ENCODE measurements around the gene JARID2.

JARID2 gene

DNA sequence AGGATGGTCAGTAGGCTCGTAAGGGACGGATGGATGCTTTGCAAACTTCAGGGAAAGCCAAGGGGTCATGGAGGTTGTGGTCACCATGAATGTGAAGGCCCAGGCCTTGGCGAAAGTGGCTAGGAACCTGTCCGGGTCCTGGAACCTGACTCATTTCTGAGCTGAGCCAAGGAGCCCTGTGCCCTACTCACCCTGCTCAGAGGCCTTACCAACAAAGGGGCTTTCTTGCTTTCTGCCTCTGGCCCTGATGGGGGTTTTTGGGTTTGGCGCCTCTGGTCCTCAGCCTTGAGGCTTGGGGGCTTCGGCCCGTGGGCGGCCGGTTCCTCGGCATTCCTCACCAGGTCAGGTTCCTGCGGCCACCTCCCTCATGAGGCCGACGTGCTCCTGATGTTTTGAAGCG lies 261.9 kb downstream of the JARID2 start:
- TF ChIP-seq, protein P1, sequence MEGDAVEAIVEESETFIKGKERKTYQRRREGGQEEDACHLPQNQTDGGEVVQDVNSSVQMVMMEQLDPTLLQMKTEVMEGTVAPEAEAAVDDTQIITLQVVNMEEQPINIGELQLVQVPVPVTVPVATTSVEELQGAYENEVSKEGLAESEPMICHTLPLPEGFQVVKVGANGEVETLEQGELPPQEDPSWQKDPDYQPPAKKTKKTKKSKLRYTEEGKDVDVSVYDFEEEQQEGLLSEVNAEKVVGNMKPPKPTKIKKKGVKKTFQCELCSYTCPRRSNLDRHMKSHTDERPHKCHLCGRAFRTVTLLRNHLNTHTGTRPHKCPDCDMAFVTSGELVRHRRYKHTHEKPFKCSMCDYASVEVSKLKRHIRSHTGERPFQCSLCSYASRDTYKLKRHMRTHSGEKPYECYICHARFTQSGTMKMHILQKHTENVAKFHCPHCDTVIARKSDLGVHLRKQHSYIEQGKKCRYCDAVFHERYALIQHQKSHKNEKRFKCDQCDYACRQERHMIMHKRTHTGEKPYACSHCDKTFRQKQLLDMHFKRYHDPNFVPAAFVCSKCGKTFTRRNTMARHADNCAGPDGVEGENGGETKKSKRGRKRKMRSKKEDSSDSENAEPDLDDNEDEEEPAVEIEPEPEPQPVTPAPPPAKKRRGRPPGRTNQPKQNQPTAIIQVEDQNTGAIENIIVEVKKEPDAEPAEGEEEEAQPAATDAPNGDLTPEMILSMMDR (IDR thresholded peaks at IDR 0.05; ENCODE audit: low read depth, low read length): no peak
- H3K4me3 ChIP-seq (ENCODE audit: low read depth, low read length): no peak overlapping the region
- peak; percentile 40 for DNase-seq (ENCODE audit: low read depth, low spot score)
- in situ Hi-C loops (cut with HindIII; ENCODE audit: low sequenced_read_pairs): no loop called here

DNA sequence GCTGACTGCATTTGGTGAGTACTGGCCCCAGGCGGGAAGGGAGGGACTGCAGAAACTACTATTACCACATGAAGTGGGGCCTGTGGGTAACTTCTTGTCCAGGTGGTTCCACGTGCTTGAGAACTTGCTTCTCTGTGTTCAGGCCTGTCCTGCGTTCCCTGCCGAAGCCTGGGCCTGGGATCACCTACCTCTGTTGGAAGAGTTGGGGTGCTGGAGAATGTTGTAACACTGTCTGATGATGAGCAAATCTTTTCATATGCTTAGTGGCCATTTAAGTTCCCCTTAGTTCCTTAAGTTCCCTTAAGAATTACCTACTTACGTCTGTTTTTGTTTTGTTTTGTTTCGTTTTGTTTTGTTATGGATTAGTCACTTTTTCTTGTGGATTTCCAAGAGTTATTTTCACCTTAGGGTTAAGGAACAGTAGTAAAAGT lies 262.6 kb downstream of the JARID2 start:
- H3K4me3 ChIP-seq (ENCODE audit: low read depth, low read length): no peak overlapping the region
- peak; percentile 23 for DNase-seq (ENCODE audit: low read depth, low spot score)
- TF ChIP-seq, protein P1 (IDR thresholded peaks at IDR 0.05; ENCODE audit: low read depth, low read length): no peak
- in situ Hi-C loops (cut with HindIII; ENCODE audit: low sequenced_read_pairs): no loop called here

DNA sequence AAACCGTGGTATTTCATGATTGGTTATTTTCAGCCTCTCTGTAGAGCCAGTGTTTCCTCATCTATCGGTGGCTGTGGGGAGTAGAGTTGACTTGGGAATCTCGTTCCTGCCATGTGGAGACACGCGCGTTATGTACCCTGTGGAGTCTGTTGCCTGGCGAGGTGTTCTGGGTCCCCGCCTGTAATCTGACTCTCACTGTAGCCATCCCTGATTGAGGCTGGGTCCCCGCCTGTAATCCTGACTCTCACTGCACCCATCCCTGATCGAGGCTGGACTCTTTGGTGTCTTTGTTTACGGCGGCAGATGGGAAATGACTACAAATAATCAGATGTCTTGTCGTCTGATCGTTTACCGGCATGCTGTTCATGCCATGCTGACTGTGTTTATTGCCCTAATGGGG lies 263.1 kb downstream of the JARID2 start:
- H3K4me3 ChIP-seq (ENCODE audit: low read depth, low read length): no peak overlapping the region
- no peak for DNase-seq (ENCODE audit: low read depth, low spot score)
- TF ChIP-seq, protein P1 (IDR thresholded peaks at IDR 0.05; ENCODE audit: low read depth, low read length): no peak
- in situ Hi-C loops (cut with HindIII; ENCODE audit: low sequenced_read_pairs): no loop called here

DNA sequence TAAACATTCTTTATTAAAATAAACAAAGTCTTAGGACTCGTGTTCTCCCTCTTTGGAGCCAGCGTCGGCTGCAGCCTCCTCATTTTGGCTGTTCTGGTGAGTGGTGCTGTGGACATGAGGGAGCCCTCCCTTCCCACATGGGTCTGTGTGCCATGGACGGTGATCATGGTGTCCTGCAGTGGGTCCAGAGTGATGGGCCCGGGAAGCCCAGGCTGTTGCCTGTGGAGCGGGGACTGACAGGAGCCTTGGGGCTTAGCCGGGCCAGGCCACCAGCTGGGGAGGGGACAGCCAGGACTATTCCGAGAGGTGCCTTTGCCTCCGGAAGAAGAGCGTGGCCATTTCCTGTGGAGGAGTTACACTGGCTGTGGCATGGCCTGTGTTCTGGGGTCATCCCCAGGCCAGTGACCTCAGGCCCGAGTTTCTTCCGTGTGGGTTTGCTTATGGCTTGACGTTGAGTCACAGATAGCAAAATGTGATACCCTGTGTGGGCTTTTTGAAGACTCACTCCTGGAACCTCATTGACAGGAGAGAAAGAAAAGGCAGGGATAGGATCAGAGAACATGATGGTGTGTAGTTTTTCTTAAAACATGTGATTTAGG lies 263.6 kb downstream of the JARID2 start:
- TF ChIP-seq, protein P1 (IDR thresholded peaks at IDR 0.05; ENCODE audit: low read depth, low read length): no peak
- in situ Hi-C loops (cut with HindIII; ENCODE audit: low sequenced_read_pairs): no loop called here
- no peak for DNase-seq (ENCODE audit: low read depth, low spot score)
- H3K4me3 ChIP-seq (ENCODE audit: low read depth, low read length): no peak overlapping the region

DNA sequence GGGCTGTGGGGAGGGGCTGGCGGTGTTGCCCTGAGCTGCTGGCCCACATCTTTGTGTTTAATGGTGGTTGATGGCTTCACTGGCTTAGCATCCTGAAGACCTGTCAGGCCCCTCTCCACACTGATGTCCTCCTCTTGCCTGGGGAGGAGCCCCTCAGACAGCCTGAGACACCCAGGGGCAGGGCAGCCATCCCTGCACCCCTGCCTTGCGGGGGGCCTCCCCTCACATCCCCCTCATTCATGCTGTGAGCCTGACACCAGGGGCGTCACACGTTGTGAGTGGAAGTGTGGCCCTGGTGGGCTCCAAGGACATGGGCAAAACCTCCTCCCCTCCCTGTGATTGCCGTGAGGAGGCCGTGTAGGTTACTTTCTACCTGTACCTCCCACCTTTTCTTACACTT lies 264.3 kb downstream of the JARID2 start:
- DNase-seq (ENCODE audit: low read depth, low spot score): no peak
- in situ Hi-C loops (cut with HindIII; ENCODE audit: low sequenced_read_pairs): no loop called here
- H3K4me3 ChIP-seq (ENCODE audit: low read depth, low read length): no peak overlapping the region
- TF ChIP-seq, protein P1 (IDR thresholded peaks at IDR 0.05; ENCODE audit: low read depth, low read length): no peak

DNA sequence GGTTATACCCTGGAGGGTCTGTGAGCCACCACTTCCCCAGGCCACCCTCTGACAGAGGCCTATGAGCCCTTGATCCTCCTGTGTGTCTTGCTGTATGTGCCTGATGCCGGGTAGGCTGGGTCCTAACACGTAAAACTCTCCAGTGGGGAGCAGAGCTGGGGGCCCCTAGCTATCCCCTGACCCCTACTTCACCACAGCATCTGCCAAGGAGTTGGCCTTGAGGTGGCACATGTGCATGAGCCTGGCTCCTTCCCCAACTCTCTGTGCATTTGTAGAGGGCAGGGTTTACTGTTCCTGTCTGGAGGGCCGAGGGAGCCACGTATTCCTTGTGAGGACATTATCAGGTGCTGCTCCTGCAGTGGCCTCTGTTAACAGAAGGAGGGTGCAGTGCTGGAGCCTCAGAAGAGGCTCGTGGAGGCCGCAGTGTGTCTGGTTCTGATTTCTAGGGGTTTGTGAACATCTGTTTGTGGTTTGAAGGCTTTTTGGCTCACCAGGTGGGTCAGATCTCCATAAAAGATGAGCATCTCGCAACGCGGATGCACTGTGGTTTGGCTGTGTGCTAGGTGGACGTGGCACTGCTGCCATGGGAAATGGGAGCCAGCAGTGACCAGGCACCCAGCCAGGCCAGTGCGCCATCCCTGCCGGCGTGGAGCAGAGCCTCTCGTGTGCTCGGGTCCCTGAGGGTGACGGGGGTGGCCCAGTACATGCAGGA lies 264.8 kb downstream of the JARID2 start:
- TF ChIP-seq, protein P1 (IDR thresholded peaks at IDR 0.05; ENCODE audit: low read depth, low read length): no peak
- DNase-seq (ENCODE audit: low read depth, low spot score): no peak
- in situ Hi-C loops (cut with HindIII; ENCODE audit: low sequenced_read_pairs): no loop called here
- no peak overlapping the region for H3K4me3 ChIP-seq (ENCODE audit: low read depth, low read length)
